ENCODE data around the gene LSG1. TPM values are rescaled to one million over a fixed set of nuclear protein-coding genes. Genes with fewer than 3 reads are reported as not detected.

The LSG1 gene
- total and polyA plus RNA-seq, 9 of the 15 experiments (the other 6 are each of a cell fraction or from before 2014, with no cell fraction given), result 14.9 to 73.7 (median 46.7) TPM

DNA sequence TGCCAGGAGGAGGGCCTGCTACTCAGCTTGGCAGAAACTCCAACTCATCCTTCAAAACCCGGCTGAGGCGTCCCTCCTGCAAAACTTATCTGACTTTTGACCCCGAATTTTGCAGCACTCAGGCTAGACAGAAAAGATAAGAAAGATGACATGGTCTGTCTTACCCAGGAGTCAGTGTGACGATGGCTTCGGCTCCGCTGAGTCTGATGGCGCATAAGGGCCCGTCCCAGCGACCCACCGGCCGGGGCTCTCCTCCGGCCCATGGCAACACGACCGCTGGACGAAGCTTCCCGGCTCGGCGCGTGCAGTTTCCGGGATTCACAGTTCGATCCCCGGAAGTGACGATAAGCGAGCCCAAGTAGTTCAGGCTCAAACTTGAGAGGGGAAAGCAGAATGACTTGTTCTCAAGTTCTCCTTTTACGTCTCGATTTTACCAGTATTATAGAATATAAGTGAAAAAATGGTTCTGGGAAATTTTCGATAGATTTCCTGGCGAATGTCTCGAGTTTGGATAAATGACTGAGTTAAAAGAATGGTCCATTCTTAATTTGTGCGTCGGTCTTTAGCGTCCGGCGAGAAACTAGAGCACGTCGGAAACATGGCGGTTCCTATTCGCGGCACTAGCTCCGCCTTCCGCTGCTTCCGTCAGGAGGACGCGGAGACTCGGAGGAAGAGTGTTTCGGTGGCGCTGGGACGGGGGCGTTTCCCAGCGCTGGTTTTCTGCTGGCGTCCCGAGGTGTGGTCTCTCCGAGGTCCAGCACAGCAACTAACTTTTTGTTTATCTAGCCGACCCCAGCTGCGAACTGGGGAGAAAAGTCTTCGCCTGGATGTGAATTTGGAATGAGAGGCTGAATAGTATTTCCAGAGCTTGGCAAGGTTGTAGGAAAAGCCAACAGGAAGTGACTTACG is at the start of gene LSG1 (continued):
- TF ChIP-seq TARDBP (IDR thresholded peaks at IDR 0.05) (peak; percentile 71; the same call in 1 of the 2 replicates), NR2F6 (CRISPR knock-in tag; IDR thresholded peaks at IDR 0.05) (peak; percentile 72; the same call in 1 of the 2 replicates), KLF13 (tag; IDR thresholded peaks at IDR 0.05; ENCODE audit: borderline replicate concordance, low read depth) (peak; percentile 99), TEAD4 (IDR thresholded peaks at IDR 0.05; ENCODE audit: low read length) (peak; percentile 46; the same call in 1 of the 2 replicates), TEAD4 (CRISPR knock-in tag; IDR thresholded peaks at IDR 0.05; ENCODE audit: borderline replicate concordance) (no peak), ZNF589 (CRISPR knock-in tag; IDR thresholded peaks at IDR 0.05; ENCODE audit: low read depth) (peak; percentile 86), POLR2H (tag; IDR thresholded peaks at IDR 0.05; ENCODE audit: low read depth) (peak; percentile 69), TCFL5 (CRISPR knock-in tag; conservative IDR thresholded peaks at IDR 0.05) (no peak), HDAC1 (IDR thresholded peaks at IDR 0.05) (peak in 1 of 2 experiments; percentile 98; a peak in 2 of 4 replicates), BCOR (IDR thresholded peaks at IDR 0.05) (peak; percentile 64; the same call in 1 of the 2 replicates), SIN3B (IDR thresholded peaks at IDR 0.05; ENCODE audit: low read depth) (peak; percentile 85), NFRKB (IDR thresholded peaks at IDR 0.05; ENCODE audit: low read depth) (peak; percentile 92; the same call in 1 of the 2 replicates), PHF20 (IDR thresholded peaks at IDR 0.05; ENCODE audit: partially characterized antibody) (peak; percentile 96), RCOR1 (IDR thresholded peaks at IDR 0.05; ENCODE audit: borderline replicate concordance in 1 of 2, low read depth in 2 of 2, low read length in 2 of 2) (peak in 1 of 2 experiments; percentile 60; a peak in 1 of 4 replicates), ZNF175 (CRISPR knock-in tag; IDR thresholded peaks at IDR 0.05; ENCODE audit: low read depth) (peak; percentile 71; the same call in 1 of the 2 replicates), MYC (IDR thresholded peaks at IDR 0.05; ENCODE audit: low read depth, low read length) (peak; percentile 79; the same call in 1 of the 2 replicates), MYC (CRISPR knock-in tag; IDR thresholded peaks at IDR 0.05; ENCODE audit: borderline replicate concordance, low read depth) (no peak), JUN (IDR thresholded peaks at IDR 0.05; ENCODE audit: borderline replicate concordance, low read depth, low read length) (peak; percentile 61; the same call in 1 of the 2 replicates), JUN (CRISPR knock-in tag; IDR thresholded peaks at IDR 0.05; ENCODE audit: borderline replicate concordance) (no peak)
- TF ChIP-seq, protein P1, sequence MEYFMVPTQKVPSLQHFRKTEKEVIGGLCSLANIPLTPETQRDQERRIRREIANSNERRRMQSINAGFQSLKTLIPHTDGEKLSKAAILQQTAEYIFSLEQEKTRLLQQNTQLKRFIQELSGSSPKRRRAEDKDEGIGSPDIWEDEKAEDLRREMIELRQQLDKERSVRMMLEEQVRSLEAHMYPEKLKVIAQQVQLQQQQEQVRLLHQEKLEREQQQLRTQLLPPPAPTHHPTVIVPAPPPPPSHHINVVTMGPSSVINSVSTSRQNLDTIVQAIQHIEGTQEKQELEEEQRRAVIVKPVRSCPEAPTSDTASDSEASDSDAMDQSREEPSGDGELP (CRISPR knock-in tag; IDR thresholded peaks at IDR 0.05; ENCODE audit: borderline replicate concordance), result peak; percentile 83
- TF ChIP-seq, protein P2, sequence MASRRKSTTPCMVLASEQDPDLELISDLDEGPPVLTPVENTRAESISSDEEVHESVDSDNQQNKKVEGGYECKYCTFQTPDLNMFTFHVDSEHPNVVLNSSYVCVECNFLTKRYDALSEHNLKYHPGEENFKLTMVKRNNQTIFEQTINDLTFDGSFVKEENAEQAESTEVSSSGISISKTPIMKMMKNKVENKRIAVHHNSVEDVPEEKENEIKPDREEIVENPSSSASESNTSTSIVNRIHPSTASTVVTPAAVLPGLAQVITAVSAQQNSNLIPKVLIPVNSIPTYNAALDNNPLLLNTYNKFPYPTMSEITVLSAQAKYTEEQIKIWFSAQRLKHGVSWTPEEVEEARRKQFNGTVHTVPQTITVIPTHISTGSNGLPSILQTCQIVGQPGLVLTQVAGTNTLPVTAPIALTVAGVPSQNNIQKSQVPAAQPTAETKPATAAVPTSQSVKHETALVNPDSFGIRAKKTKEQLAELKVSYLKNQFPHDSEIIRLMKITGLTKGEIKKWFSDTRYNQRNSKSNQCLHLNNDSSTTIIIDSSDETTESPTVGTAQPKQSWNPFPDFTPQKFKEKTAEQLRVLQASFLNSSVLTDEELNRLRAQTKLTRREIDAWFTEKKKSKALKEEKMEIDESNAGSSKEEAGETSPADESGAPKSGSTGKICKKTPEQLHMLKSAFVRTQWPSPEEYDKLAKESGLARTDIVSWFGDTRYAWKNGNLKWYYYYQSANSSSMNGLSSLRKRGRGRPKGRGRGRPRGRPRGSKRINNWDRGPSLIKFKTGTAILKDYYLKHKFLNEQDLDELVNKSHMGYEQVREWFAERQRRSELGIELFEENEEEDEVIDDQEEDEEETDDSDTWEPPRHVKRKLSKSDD (conservative IDR thresholded peaks at IDR 0.05; ENCODE audit: low read length), result peak; percentile 91; the same call in 1 of the 2 replicates
- TF ChIP-seq, protein P3, sequence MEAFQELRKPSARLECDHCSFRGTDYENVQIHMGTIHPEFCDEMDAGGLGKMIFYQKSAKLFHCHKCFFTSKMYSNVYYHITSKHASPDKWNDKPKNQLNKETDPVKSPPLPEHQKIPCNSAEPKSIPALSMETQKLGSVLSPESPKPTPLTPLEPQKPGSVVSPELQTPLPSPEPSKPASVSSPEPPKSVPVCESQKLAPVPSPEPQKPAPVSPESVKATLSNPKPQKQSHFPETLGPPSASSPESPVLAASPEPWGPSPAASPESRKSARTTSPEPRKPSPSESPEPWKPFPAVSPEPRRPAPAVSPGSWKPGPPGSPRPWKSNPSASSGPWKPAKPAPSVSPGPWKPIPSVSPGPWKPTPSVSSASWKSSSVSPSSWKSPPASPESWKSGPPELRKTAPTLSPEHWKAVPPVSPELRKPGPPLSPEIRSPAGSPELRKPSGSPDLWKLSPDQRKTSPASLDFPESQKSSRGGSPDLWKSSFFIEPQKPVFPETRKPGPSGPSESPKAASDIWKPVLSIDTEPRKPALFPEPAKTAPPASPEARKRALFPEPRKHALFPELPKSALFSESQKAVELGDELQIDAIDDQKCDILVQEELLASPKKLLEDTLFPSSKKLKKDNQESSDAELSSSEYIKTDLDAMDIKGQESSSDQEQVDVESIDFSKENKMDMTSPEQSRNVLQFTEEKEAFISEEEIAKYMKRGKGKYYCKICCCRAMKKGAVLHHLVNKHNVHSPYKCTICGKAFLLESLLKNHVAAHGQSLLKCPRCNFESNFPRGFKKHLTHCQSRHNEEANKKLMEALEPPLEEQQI (IDR thresholded peaks at IDR 0.05), result peak; percentile 86

Data from K562 (cell line).